Fibroblast of gingiva (primary cell): ENCODE results near the gene CCDC192.

Experiments
- DNase-seq: peaks from one replicate; pipeline ENCODE4 v3.0.0-alpha.2; 2011; ENCODE audit warnings: low read depth

The CCDC192 gene

GRCh38 chr5:127810707-127811490, 107.7 kb downstream of the CCDC192 start:
- DNase-seq = no peak

- DNase-seq = no peak
These were observed 109.4 kb downstream of the CCDC192 start for GRCh38 chr5:127812570-127812969.

DNA sequence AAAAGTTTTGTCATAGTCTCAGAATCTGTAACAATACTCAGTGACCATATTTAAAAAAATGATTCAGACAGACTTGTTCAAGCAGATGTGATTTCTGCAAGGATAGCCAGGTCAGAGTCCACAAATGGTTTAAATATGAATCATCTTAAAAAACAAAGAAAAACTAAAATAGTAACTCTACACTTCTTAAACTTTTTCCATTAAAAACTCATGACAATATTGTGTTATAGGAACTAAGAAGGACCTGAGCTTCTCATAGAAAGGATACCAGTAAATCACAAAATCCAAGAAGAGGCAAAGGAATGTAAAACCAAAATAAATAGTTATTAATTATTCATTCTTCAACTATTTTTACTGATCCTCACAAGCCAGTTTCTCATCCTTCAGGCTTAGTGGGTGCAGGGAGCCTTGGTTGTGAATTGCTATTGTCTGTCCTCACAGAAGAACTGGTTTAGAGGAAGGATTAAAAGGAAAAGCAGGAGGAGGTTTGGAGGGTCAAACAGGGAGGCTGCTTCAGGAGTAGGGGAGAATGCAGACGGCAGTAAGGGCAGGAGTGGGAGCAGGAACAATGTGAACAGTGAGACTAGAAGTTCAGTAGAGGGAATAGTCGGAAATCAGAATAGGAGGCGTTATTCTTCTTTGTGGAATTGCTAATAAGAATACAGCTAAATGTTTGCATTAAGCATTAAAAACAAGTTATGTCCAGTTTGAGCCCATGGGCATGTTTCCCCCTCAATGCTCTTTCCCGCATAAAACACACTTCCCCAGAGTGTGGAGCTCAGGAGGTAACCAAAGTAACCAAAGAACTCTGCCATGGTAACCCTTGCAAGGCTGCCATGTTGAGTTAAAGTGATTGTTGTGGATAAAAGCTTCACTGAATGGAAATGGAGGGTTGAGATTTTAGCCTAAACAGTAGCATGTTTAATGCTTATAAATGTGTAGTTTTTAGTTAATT, 110.7 kb downstream of the CCDC192 start:
- peak; percentile 87 for DNase-seq

DNA sequence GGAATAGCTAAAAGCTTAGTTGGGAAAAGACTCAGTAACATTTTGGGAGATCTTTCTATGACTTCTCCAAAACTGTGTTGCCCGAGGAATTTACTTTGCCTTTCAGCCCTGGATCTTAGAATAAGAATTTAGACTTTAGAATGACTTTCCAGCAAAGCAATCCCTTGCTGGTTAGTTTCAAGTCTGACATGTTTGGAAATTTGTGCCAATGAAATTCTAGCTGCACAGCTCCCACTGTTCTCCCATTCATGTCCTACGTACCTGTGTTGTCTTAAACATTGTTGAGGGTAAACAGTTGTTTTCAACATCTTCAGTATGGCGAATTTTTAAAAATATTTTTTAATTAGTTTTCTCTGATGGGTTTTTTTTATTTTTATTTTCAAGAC, 111.4 kb downstream of the CCDC192 start:
- DNase-seq = no peak

DNA sequence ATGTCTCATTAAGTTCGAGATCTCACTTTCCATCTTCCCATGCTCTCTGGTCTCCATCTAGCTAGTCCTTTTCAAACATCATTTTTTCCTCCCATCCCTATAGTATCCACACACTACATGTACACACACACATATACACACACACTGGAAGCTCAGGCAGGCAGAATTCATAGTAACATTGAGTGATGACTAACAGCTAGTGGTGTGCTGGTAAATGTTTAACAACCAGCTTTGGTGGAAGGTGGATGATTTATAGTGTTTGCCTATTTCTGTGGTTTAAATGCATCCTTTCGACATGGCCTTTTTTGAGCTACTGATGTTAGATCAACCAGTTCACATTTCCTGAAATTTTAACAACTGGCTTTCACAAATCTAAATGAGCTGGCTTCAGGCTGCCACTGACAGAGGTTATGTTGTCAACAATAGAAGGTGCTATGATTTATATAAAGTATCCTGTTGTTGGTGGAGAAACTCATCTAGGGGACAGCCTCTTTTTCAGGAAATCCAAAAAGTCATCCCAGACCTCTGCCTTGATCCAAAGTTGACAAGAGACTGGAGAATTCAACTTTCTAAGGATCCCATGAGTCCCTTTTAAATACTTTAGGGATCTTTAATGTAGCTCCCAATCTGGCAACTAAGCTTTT, 117.8 kb downstream of the CCDC192 start:
- no peak for DNase-seq

- DNase-seq = no peak
These were observed 118.7 kb downstream of the CCDC192 start for GRCh38 chr5:127821896-127822295.

- peak; percentile 85 for DNase-seq
These were observed 120.9 kb downstream of the CCDC192 start for GRCh38 chr5:127824126-127824525.

DNA sequence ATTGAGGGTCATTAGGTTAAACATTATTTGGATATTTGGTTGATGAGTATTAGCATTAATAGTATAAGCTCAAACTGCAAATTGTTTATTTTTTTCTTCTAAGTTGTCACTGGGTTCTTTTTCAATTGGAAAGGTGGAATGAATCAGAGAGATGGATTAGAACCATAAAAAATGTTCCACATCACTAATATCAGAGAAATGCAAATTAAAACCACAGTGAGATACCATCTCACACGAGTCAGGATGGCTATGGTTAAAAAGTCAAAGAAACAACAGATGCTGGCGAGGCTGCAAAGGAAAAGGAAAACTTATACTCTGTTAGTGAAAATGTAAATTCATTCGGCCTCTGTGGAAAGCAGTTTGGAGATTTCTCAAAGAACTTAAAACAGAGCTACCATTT, 122.8 kb downstream of the CCDC192 start:
- peak; percentile 29 for DNase-seq

DNA sequence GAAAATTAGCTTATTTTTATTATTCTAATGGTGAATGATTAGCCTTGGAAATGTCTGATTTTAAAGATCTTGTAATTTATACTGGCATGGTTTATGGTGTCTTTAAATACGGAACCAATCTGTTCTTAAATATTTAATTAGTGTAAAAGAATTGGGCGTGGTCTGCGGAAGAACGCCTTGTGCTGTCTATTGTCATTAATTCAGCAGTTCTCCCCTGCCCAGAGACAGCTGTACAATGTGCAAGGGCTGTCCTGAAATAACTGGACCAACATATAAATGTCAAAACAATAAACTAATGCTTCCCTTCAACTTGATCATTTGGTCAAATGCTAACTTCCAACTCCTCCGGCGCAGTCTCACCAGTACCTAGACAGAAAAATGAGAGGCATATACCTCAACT, 124.3 kb downstream of the CCDC192 start:
- DNase-seq = no peak

- DNase-seq = no peak
These were observed 127.0 kb downstream of the CCDC192 start for GRCh38 chr5:127830157-127830556.

DNA sequence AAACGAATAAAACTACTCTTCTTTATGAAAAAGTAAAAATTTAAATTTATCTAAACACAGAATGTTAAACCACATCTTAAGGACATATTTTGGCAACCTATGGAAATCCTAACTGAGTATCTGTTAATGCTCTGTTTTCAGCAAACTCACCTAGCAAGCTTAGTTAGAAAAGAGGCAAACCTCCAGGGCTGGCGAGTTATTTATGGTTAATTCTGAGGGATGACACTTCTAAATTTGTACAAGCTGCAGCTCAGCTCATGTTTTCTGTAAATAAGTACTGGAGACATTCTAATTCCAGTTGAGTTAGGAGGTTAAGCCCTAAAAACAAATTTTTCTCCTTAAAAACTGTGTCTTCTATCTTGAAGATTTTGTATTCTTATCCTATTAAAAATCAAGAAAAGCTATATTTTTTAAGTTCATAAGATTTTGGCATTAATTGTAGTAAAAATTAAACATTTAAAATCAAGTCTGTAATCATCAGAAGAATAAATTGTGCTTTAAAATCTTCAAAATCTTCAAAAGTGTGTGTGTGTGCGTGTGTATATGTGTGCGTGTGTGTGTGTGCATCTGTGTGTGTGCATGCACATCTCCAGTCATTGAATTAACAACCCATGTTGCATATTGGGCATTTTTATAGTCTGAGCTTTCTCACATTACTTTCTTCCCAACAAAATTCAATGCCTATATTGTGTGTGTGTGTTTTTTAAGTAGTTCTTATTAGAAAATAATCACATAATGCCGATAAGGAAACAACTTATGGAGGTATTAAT, 127.8 kb downstream of the CCDC192 start:
- no peak for DNase-seq

DNA sequence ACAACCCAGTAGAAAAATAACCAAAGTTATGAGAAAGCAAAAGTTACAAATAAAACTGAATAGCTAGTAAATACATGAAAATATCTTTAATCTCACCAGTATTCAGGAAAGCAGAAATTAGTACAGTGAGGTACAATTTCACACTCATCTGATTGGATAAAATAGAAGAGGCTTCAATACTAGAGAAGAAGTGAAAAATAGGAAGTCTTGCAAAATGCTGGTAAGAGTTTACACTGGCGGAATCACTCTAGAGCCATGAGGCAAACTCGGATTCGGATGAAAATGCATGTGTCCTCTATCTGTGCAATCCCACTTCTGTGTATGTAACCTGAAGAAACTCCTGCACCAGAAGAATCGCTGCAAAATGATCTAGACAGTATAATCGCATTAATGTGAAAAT, 128.9 kb downstream of the CCDC192 start:
- no peak for DNase-seq

GRCh38 chr5:127834094-127834531, 130.9 kb downstream of the CCDC192 start:
- no peak for DNase-seq

DNA sequence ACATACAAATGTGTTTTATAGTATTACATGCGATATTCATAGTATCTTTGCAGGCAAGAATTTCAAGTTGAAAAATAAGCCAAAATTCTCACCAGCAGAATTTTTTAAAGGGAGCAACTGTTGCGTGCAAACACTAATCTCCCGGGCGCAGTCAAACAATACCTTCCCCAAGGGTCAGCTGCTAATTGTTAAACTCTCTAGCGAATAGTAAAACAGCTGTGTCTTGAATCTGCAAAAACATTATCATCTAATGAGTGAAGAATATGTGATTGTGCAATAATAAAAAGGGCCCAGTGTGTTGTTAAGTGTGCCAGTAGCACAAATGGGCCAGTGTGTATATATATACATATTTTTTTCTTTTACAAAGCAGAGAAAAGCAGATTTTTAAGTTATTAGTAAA, 131.4 kb downstream of the CCDC192 start:
- DNase-seq = peak; percentile 29

DNA sequence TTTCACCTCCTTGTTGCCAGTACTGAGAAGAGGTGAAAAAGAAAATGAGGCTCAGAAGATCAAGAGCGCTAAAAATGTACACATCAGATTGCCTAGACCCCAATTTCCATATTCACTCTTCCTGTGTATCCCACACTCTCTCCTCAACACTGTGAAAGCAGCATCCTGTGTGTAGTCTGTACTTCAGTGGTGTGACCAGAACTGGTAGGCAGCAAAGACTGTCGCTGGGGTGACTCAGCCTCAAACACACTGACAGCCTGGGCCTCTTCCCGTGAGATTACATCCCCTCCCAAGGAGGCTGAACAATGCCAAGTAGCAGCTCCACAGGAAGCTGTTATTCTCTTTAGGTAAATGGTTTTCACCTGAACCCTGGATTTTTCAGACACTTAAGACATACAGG, 135.5 kb downstream of the CCDC192 start:
- DNase-seq = no peak

- no peak for DNase-seq
These were observed 135.9 kb downstream of the CCDC192 start for GRCh38 chr5:127839072-127839471.

- no peak for DNase-seq
These were observed 136.5 kb downstream of the CCDC192 start for GRCh38 chr5:127839496-127840197.

DNA sequence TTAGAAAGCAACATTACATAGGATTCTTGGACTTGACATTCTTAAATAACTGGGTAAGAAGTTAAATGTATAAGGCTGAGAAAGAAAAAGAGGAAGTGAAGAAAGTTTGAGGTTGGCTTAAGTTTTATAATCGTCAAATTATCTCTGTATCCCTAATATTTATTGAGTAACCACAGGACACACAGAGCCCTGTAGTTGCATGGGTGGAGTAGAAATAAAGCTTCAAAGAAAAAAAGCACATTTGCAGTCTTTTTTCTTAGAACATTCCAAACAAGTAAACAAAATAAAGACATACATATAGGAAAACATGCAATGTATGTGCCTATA, 137.0 kb downstream of the CCDC192 start:
- no peak for DNase-seq

DNA sequence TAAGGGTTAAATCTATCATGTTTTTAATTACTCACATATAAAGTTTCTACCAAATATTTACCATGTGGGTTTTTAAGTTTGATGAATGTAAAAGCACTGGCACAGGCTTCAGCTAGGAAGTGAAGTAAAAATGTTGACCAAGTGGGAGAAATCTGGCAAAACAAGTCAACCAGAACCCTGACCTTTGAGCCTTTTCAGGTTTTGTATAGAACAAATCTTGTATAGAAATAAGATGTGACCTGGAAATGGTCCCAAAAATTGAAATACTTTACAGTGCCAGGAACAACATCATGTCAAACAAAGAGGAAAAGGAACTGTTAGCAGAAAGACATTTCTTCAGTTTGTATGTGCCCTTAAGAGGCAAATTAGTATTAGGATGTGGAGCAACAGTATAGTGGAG, 137.6 kb downstream of the CCDC192 start:
- DNase-seq = peak; percentile 65

GRCh38 chr5:127844581-127845021, 141.4 kb downstream of the CCDC192 start:
- DNase-seq = no peak

DNA sequence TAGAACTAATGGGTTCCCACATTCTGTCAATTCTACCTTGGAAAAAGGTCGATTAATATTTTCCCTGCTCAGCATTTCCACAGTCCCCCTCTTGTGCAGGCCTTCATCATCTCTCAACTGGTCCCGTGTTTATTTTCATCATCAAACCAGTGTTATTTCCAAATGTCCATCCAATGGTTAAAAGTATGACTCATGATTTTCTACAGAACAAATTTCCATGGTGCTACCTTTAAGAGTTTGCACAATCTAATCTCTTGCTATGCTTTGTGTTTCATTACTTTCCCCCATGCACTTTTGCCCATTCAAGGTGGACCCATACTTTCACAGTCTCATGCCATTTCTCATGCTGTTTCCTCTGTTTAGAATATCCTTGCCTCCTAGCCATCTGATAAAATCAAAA, 143.7 kb downstream of the CCDC192 start:
- DNase-seq = no peak
